ENCODE measurements around the gene G3BP1. TPM values are rescaled to one million over a fixed set of nuclear protein-coding genes. Genes with fewer than 3 reads are reported as not detected.
A peak's percentile ranks its signal among the peaks of the same experiment; 100 is the strongest.

The G3BP1 gene
- total RNA-seq, 4 donors from 2014 or later, result 35.4 to 88.6 (median 66.7) TPM

- Histone ChIP-seq H3K36me3 (no peaks in the 10 kb centered on the region), H3K4me1 (peaks cover 3 to 20% (median 10%) of the 10 kb centered on the region in 4 donors), H3K27ac (no peak overlapping the region), H3K27me3 (no peaks in the 10 kb centered on the region), H3K4me3 (no peak overlapping the region), H3K9me3 (no peaks in the 10 kb centered on the region)
- TF ChIP-seq CTCF (IDR thresholded peaks at IDR 0.05) (no peak), POLR2A (IDR thresholded peaks at IDR 0.05) (no peak), EP300 (IDR thresholded peaks at IDR 0.05; ENCODE audit: low read depth) (no peak), POLR2AphosphoS5 (IDR thresholded peaks at IDR 0.05) (no peak)
- WGBS, 2 donors (ENCODE audit: low coverage in 1 of 2), result 88% methylated on average over 3 of the region's 3 CpGs; no CpG with 5 or more reads in 1 of the 2 donors
- intact Hi-C loops (cut with DNase I; ENCODE audit: low total_unique reads), result no loop called here
- in situ Hi-C loops (cut with MboI; ENCODE audit: low pct_ligation_motif_present in 1 of 4, low pct_unique_long_range_greater_than_20kb in 1 of 4, low sequenced_read_pairs in 3 of 4), result loop anchor here in 3 of 4 donors (5.0 to 25.0 kb wide), 3 partner anchors 80 to 300 kb away; partner anchors contain the start of gene SLC36A1 (in 1 of the 3)
- no peak for DNase-seq
Observed at GRCh38 chr5:151737431-151737830, 34.3 kb upstream of the G3BP1 start.

GRCh38 chr5:151738125-151738848 lies 33.5 kb upstream of the G3BP1 start:
- TF ChIP-seq POLR2A (IDR thresholded peaks at IDR 0.05) (no peak), EP300 (IDR thresholded peaks at IDR 0.05; ENCODE audit: low read depth) (no peak), CTCF (IDR thresholded peaks at IDR 0.05) (no peak), POLR2AphosphoS5 (IDR thresholded peaks at IDR 0.05) (no peak)
- Histone ChIP-seq H3K4me1 (peaks cover 3 to 20% (median 10%) of the 10 kb centered on the region in 4 donors), H3K27me3 (no peaks in the 10 kb centered on the region), H3K36me3 (no peaks in the 10 kb centered on the region), H3K4me3 (no peak overlapping the region), H3K9me3 (no peaks in the 10 kb centered on the region), H3K27ac (no peak overlapping the region)
- no peak for DNase-seq
- intact Hi-C loops (cut with DNase I; ENCODE audit: low total_unique reads), result no loop called here
- WGBS, 2 donors (ENCODE audit: low coverage in 1 of 2), result 75 to 76% methylated on average over 7 to 9 of the region's 9 CpGs
- in situ Hi-C loops (cut with MboI; ENCODE audit: low pct_ligation_motif_present in 1 of 4, low pct_unique_long_range_greater_than_20kb in 1 of 4, low sequenced_read_pairs in 3 of 4), result loop anchor here in 3 of 4 donors (5.0 to 25.0 kb wide), 3 partner anchors 81 to 301 kb away; partner anchors contain the start of gene SLC36A1 (in 1 of the 3)

GRCh38 chr5:151739395-151739794 lies 32.4 kb upstream of the G3BP1 start:
- Histone ChIP-seq H3K36me3 (no peaks in the 10 kb centered on the region), H3K9me3 (no peaks in the 10 kb centered on the region), H3K4me3 (no peak overlapping the region), H3K4me1 (peaks cover 3 to 20% (median 10%) of the 10 kb centered on the region in 4 donors), H3K27ac (peak overlapping the region; percentile 52 to 74 (median 68)), H3K27me3 (no peaks in the 10 kb centered on the region)
- in situ Hi-C loops (cut with MboI; ENCODE audit: low pct_ligation_motif_present in 1 of 4, low pct_unique_long_range_greater_than_20kb in 1 of 4, low sequenced_read_pairs in 3 of 4), result loop anchor here in 3 of 4 donors (5.0 to 25.0 kb wide), 3 partner anchors 82 to 302 kb away; partner anchors contain the start of gene SLC36A1 (in 1 of the 3)
- TF ChIP-seq EP300 (IDR thresholded peaks at IDR 0.05; ENCODE audit: low read depth), result no peak
- no peak for TF ChIP-seq POLR2A (IDR thresholded peaks at IDR 0.05)
- TF ChIP-seq POLR2AphosphoS5 (IDR thresholded peaks at IDR 0.05), result no peak
- no peak for TF ChIP-seq CTCF (IDR thresholded peaks at IDR 0.05)
- DNase-seq, result no peak
- intact Hi-C loops (cut with DNase I; ENCODE audit: low total_unique reads), result no loop called here
- WGBS, 2 donors (ENCODE audit: low coverage in 1 of 2), result 83% methylated on average over 2 of the region's 2 CpGs; no CpG with 5 or more reads in 1 of the 2 donors

- intact Hi-C loops (cut with DNase I; ENCODE audit: low total_unique reads), result loop anchor here (2.0 to 10.0 kb wide), 2 partner anchors 81 to 295 kb away; partner anchors contain the start of gene SLC36A1
- 68 to 90% methylated on average over 4 of the region's 4 CpGs for WGBS, 2 donors (ENCODE audit: low coverage in 1 of 2)
- Histone ChIP-seq H3K27me3 (no peaks in the 10 kb centered on the region), H3K4me1 (peaks cover 3 to 20% (median 10%) of the 10 kb centered on the region in 4 donors), H3K36me3 (no peaks in the 10 kb centered on the region), H3K4me3 (no peak overlapping the region), H3K27ac (peak overlapping the region; percentile 52 to 74 (median 68)), H3K9me3 (no peaks in the 10 kb centered on the region)
- DNase-seq, result no peak
- TF ChIP-seq EP300 (IDR thresholded peaks at IDR 0.05; ENCODE audit: low read depth) (no peak), POLR2AphosphoS5 (IDR thresholded peaks at IDR 0.05) (no peak), CTCF (IDR thresholded peaks at IDR 0.05) (no peak)
- in situ Hi-C loops (cut with MboI; ENCODE audit: low pct_ligation_motif_present in 1 of 4, low pct_unique_long_range_greater_than_20kb in 1 of 4, low sequenced_read_pairs in 3 of 4), result loop anchor here (5.0 to 25.0 kb wide), 6 partner anchors 75 to 303 kb away; partner anchors contain the start of gene SLC36A1 (in 1 of the 4)
Observed at GRCh38 chr5:151739939-151740335, 31.8 kb upstream of the G3BP1 start.
